Cardiac muscle cell (in vitro differentiated cells and primary cell): ENCODE measurements around the gene RNF223. TPM values are rescaled to one million over a fixed set of nuclear protein-coding genes. Genes with fewer than 3 reads are reported as not detected.

Experiments used
- DNase-seq, 2 donors: peaks; one replicate each; pipeline versions ENCODE4 v3.0.0 to v3.0.0-alpha.2; 2010 to 2017; ENCODE audit warnings: low read depth in 1 of 2, low spot score in 1 of 2
- H3K27ac ChIP-seq: fragments of 200-600 bp; sonication (generic); 2 replicates; pipeline ENCODE4 v1.5.1; 2016
- H3K27me3 ChIP-seq: fragments of 200-600 bp; sonication (generic); 2 replicates; pipeline ENCODE4 v1.6.0; 2016; ENCODE audit warnings: control low read depth
- H3K36me3 ChIP-seq: fragments of 200-600 bp; sonication (generic); 2 replicates; pipeline ENCODE4 v1.5.1; 2016; ENCODE audit warnings: control low read depth
- H3K4me1 ChIP-seq: fragments of 200-600 bp; sonication (generic); 2 replicates; pipeline ENCODE4 v1.8.1; 2017; ENCODE audit warnings: low read depth, mild to moderate bottlenecking, mixed run types
- H3K4me3 ChIP-seq: fragments of 200-600 bp; sonication (generic); 2 replicates; pipeline ENCODE4 v1.5.1; 2016; ENCODE audit warnings: mild to moderate bottlenecking
- H3K9me3 ChIP-seq: fragments of 200-600 bp; sonication (generic); 2 replicates; pipeline ENCODE4 v1.5.1; 2017; ENCODE audit warnings: low read depth, mild to moderate bottlenecking, control low read depth
- polyA plus RNA-seq: library from polyadenylated mRNA; unstranded; fragments of >200 nt; fragmentation: Nextera tagmentation; extraction: Ambion mirVana; gene quantifications from 2 replicates; pipeline ENCODE4 v1.2.1, GENCODE V29; 2016
- total RNA-seq: library from RNA; depleted of rRNA; stranded (reverse); fragments of >200 nt; gene quantifications from 2 replicates; pipeline ENCODE4 v1.2.3, GENCODE V29; 2016
- TF ChIP-seq, protein P1 (sequence below): IDR thresholded peaks from 2 replicates; pipeline ENCODE4 v1.5.1; 2012; ENCODE audit warnings: low read depth, mild to moderate bottlenecking, low read length

RNF223 gene
- total and polyA plus RNA-seq, 2 experiments from 2014 or later: 0.33 TPM; not detected in 1

DNA sequence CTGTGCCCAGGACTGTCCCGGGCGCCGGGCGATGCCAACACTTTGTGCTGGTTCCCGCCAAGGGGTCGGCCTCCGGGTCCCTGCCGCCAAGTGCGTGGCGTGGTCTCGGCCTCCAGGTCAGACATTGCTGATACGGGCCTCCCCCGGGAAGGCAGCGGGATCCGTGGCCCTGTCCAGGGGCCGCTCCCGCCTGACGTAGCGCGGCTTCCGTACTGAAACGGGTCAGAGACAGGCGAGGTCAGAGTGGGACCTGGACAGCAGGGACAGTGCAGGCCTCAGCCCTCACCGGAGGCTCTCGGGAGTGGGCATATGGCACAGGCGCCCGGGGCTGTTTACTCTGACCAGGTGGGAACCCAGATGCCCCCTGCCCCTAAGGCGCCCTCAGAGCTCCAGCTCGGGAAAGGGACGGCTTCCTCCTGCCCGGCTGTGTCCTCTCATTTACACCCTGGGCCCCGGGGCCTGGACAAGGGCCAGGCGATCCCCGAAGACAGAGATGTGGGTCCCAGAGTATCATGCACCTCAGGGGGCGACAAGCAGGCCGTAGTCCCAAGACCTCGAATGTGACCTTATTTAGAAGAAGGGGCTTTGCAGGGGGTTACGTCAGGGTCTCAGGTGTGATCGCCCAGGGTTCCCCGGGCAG is 8.8 kb upstream of the RNF223 start:
- TF ChIP-seq, protein P1, sequence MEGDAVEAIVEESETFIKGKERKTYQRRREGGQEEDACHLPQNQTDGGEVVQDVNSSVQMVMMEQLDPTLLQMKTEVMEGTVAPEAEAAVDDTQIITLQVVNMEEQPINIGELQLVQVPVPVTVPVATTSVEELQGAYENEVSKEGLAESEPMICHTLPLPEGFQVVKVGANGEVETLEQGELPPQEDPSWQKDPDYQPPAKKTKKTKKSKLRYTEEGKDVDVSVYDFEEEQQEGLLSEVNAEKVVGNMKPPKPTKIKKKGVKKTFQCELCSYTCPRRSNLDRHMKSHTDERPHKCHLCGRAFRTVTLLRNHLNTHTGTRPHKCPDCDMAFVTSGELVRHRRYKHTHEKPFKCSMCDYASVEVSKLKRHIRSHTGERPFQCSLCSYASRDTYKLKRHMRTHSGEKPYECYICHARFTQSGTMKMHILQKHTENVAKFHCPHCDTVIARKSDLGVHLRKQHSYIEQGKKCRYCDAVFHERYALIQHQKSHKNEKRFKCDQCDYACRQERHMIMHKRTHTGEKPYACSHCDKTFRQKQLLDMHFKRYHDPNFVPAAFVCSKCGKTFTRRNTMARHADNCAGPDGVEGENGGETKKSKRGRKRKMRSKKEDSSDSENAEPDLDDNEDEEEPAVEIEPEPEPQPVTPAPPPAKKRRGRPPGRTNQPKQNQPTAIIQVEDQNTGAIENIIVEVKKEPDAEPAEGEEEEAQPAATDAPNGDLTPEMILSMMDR: no peak
- H3K36me3 ChIP-seq: no peaks in the 10 kb centered on the region
- no peak overlapping the region for H3K4me3 ChIP-seq
- H3K4me1 ChIP-seq: peaks cover 9% of the 10 kb centered on the region
- no peaks in the 10 kb centered on the region for H3K9me3 ChIP-seq
- no peak overlapping the region for H3K27ac ChIP-seq
- DNase-seq: no peak
- H3K27me3 ChIP-seq: no peaks in the 10 kb centered on the region

DNA sequence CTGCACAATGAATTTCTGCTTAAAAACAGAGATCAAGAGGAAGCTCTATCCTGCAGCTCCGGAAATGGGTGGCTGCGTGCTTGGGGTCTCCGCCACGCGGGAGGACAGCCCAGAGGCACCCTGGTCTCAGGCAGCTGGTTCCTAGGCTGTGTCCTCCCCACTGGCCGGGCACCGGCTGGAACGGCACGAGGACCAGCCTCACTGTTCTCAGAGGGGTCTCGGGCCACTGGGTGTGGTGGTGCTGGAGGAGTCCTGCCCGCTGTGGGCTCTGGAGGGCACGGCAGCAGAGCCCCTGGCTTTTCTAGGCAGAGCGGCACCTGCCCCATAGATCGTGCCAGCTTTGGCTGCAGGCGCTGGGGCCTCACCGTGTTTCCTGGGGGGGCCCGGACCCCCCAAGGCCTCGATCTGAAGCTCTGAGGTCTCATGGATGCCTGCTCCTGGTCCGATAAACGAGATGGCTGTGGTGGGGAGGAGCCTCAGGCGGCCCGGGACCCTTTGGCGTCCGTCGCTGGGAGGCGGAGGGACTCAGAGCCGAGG is 8.2 kb upstream of the RNF223 start:
- no peak for DNase-seq
- H3K27ac ChIP-seq: no peak overlapping the region
- no peak overlapping the region for H3K4me3 ChIP-seq

DNA sequence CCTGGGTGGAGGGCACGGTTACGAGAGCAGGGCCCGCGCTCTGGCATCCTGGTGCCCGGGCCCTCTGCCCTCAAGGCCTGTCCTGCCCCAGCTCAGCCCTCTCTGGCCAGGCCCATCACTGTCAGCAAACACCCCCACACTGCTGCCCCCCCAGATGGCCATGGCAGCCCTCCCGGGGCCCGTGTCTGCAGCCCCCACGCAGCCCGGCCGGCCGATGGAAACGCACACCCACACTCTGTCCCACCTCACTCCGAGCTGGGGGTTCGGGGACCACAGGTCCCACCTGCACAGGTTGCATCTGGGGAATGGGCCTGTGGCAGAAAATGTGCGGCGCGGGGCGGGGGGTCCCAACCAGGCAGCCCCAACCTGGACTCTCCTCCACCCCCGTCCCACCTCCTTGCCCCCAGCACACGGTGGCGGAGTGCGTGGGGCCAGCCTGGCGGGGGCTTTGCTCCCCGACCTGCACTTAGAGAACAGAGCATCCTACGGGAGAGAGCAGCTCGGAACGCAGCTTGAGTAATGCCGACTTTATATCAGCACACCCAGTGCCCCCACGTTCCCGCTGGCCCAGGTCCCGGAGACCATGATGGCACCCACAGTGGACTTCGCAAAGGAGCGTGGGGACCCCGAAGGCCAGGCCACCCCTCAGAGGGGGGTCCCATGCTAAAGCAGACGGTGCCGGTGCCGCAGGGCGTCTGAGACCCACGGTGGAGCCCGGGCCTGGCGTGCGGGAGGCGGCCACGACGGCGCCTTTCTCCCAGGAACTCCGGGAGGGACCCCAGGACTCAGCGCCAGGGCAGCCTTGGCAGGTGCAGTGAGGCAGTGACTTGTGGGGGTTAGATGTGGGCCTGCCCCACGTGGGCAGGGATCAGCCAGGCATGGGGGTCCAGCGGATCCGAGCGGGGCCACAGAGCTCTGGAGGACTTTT is 7.5 kb upstream of the RNF223 start:
- Histone ChIP-seq H3K4me1 (peaks cover 9% of the 10 kb centered on the region), H3K27me3 (no peaks in the 10 kb centered on the region), H3K4me3 (no peak overlapping the region), H3K9me3 (no peaks in the 10 kb centered on the region), H3K27ac (no peak overlapping the region), H3K36me3 (no peaks in the 10 kb centered on the region)
- TF ChIP-seq, protein P1: no peak
- DNase-seq: no peak

More for the DNA sequence above, 8.2 kb upstream of the RNF223 start:
- no peaks in the 10 kb centered on the region for H3K9me3 ChIP-seq
- peaks cover 9% of the 10 kb centered on the region for H3K4me1 ChIP-seq
- H3K27me3 ChIP-seq: no peaks in the 10 kb centered on the region
- TF ChIP-seq, protein P1: no peak
- H3K36me3 ChIP-seq: no peaks in the 10 kb centered on the region

DNA sequence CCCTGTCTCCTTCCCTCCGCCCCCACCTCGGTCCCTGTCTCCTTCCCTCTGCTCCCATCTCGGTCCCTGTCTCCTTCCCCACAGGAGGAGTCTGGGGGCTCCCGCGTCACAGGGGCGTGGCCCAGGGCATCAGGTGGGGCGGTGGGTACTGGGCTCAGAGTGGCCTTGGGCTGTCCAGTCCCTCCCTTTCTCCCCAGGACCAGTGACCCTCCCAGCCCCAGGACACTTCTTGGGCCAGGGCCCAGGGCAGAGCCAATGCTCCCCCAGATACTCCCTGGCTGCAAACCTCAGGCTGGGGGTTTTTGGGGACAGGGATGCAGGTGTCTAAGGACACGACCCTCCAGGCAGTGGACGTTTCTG is 6.8 kb upstream of the RNF223 start:
- H3K4me3 ChIP-seq: no peak overlapping the region
- DNase-seq: no peak
- TF ChIP-seq, protein P1: no peak

DNA sequence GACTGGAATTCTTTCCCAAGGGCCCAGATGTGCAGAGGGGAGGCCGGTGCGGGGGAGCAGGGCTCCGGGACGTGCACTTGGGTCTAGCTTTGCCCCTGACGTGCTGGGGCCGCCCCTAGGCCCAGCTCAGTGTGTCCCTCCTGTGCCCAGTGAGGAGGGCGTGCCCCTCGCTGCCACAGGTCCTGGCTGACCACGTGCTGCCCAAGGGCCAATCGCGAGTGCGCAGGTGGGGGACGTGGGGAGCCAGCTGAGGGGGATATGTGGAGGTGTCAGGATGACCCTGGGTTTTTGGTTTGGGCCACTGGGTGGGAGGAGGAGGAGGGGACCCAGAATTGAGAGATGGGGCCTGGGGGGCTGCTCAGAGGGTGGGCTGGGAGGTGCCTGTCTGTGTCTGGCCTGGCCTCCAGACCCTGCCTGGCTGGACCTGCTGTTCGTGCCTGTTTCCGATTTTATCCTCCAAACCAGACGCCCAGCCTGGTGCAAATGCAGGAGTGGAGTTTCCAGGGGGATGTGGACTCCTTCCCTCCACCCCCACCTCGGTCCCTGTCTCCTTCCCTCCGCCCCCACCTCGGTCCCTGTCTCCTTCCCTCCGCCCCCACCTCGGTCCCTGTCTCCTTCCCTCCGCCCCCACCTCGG is 6.1 kb upstream of the RNF223 start:
- peak; percentile 55 to 79 for DNase-seq
- H3K4me1 ChIP-seq: peaks cover 9% of the 10 kb centered on the region
- TF ChIP-seq, protein P1: no peak

More for the DNA sequence above, 6.8 kb upstream of the RNF223 start:
- no peaks in the 10 kb centered on the region for H3K9me3 ChIP-seq
- H3K27me3 ChIP-seq: no peaks in the 10 kb centered on the region
- no peak overlapping the region for H3K27ac ChIP-seq
- peaks cover 9% of the 10 kb centered on the region for H3K4me1 ChIP-seq
- no peaks in the 10 kb centered on the region for H3K36me3 ChIP-seq

More for the DNA sequence above, 6.1 kb upstream of the RNF223 start:
- H3K27ac ChIP-seq: peak overlapping the region; percentile 67
- H3K4me3 ChIP-seq: peak overlapping the region; percentile 13
- H3K27me3 ChIP-seq: no peaks in the 10 kb centered on the region
- no peaks in the 10 kb centered on the region for H3K9me3 ChIP-seq
- no peaks in the 10 kb centered on the region for H3K36me3 ChIP-seq
